ENCODE data around the gene DNASE1L2. TPM values are rescaled to one million over a fixed set of nuclear protein-coding genes. Genes with fewer than 3 reads are reported as not detected.
"Not testable (repeated sequence)": the region's sequence is repeated elsewhere in the genome, so short reads cannot be mapped to it uniquely, and the experiment has no call there.

Gene DNASE1L2
- total RNA-seq, 3 donors from 2014 or later = 0.87 to 1.9 (median 1.1) TPM

DNA sequence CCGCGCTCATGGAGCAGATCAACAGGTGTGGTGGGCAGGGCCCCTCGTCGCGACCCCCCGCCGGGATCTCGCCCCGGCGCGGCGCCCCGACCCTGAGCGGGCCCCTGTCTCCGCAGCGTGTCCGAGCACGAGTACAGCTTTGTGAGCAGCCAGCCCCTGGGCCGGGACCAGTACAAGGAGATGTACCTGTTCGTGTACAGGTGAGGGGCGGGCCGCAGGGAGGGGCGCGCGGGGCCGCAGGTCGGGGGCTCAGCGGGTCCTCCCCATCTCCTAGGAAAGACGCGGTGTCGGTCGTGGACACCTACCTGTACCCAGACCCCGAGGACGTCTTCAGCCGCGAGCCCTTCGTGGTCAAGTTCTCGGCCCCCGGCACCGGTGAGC, 848 bp downstream of the DNASE1L2 start:
- ATAC-seq (no peak), DNase-seq (no peak)
- Histone ChIP-seq H3K4me3 (no peak overlapping the region), H3K9me3 (no peaks in the 10 kb centered on the region), H3K4me1 (ENCODE audit: low read depth) (peaks cover 22% of the 10 kb centered on the region), H3K36me3 (ENCODE audit: low read depth) (peaks cover 3% of the 10 kb centered on the region)
- intact Hi-C loops (cut with DNase I, micrococcal nuclease) = no loop called here
- TF ChIP-seq CTCF (IDR thresholded peaks at IDR 0.05) = no peak

GRCh38 chr16:2237493-2238149, 1.4 kb downstream of the DNASE1L2 start:
- H3K36me3 ChIP-seq (ENCODE audit: low read depth) = no peaks in the 10 kb centered on the region
- ATAC-seq = peak; percentile 30
- intact Hi-C loops (cut with DNase I, micrococcal nuclease) = no loop called here

DNA sequence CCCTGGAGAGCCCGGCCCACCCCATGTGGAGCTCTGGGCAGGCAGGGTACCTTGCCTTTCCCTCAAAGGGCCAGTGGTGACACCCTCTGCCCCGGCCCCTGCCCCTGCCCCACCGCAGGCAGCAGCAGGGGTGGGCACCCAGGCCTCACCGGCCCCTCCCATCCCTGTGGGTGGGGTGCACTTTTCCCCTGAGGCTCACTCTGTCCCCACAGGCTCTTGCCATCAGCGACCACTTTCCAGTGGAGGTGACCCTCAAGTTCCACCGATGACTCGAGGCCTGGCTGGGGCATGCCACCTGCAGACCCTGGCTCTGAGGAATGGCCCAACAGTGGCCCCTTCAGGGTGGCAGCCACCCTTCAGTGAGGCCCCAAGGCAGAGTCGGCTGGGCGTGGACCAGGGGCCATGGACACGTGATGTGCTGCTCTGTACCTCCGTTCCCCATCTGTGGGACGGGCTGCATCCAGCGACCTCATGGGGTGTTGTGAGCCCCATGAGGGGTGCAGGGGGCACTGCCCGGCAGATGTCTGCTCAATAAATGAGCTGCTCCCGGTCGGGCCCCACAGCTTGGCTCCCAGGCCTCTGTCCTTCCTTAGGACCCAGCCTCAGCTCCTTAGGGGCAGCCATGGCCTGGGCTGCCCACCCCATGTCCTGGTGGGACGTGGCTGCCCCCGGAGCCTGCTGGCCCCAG, 2.0 kb downstream of the DNASE1L2 start:
- Histone ChIP-seq H3K9me3 (no peaks in the 10 kb centered on the region), H3K36me3 (ENCODE audit: low read depth) (no peaks in the 10 kb centered on the region), H3K4me1 (ENCODE audit: low read depth) (peaks cover 22% of the 10 kb centered on the region), H3K4me3 (no peak overlapping the region)
- intact Hi-C loops (cut with DNase I, micrococcal nuclease) = no loop called here
- peak; percentile 33 for ATAC-seq
- DNase-seq = no peak
- TF ChIP-seq CTCF (IDR thresholded peaks at IDR 0.05) = no peak

More at GRCh38 chr16:2237493-2238149, 1.4 kb downstream of the DNASE1L2 start:
- Histone ChIP-seq H3K9me3 (no peaks in the 10 kb centered on the region), H3K4me3 (no peak overlapping the region), H3K4me1 (ENCODE audit: low read depth) (peaks cover 22% of the 10 kb centered on the region)
- TF ChIP-seq CTCF (IDR thresholded peaks at IDR 0.05) = no peak
- DNase-seq = peak in 1 of 3 donors; percentile 48

DNA sequence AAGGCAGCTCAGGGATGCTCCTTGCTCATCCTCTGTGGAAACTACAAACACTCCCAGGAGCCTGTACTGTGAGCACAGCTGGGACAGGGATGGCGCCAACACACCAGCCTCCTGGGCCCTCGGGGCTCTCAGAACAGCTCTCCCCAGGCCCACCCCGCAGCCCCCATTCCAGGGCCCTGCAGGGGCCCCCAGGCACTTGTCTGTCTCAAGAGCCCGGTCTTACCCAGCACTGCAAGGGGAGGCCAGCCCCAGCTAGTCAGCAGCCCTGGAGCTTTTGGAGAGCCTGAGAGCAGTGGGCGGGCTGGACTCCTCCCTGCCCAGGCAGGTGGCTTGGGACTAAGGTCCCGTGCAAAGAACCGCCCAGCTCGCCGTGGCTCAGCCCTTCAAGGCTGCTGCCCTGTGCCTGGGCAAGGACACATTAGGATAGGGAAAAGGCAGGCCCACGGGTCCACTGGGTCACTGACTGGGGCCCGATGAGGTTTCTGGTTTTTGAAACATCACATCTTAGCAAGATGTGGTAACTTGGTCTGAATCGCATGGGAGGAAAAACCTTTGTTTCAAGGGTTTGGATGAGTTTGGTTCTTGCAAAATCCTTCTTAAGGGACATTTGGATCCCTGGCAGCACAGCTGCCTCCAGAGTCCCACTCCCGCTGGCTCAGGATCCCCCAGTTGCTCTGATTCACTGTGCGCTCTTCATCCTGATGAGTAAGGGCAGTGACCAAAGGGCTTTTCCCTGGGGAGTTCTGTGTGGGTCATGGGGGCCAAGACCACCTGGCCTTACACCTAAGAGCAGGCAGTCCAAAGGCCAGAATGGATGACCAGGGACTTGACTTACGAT, 2.8 kb downstream of the DNASE1L2 start:
- DNase-seq = peak in 1 of 3 donors; percentile 54
- TF ChIP-seq CTCF (IDR thresholded peaks at IDR 0.05) = no peak
- Histone ChIP-seq H3K4me1 (ENCODE audit: low read depth) (peaks cover 22% of the 10 kb centered on the region), H3K4me3 (no peak overlapping the region), H3K36me3 (ENCODE audit: low read depth) (no peaks in the 10 kb centered on the region), H3K9me3 (no peaks in the 10 kb centered on the region)
- intact Hi-C loops (cut with DNase I, micrococcal nuclease) = no loop called here
- ATAC-seq = peak; percentile 50

DNA sequence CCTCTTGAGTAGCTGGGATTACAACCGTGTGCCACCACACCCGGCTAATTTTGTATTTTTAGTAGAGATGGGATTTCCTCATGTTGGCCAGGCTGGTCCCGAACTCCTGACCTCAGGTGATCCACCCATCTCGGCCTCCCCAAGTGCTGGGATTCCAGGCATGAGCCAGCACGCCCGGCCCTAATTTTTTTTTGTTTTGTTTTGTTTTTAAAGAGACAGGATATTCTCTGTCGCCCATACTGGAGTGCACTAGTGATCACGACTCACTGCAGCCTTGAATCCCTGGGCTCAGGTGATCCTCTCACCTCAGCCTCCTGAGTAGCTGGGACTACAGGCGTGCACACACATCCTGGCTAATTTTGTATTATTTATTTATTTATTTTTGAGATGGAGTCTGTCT, 4.1 kb downstream of the DNASE1L2 start:
- ATAC-seq; H3K36me3 ChIP-seq (ENCODE audit: low read depth): not testable (repeated sequence)

GRCh38 chr16:2242598-2242997, 6.4 kb downstream of the DNASE1L2 start:
- DNase-seq (no peak), ATAC-seq (no peak)
- no peak for TF ChIP-seq CTCF (IDR thresholded peaks at IDR 0.05)
- Histone ChIP-seq H3K4me3 (no peak overlapping the region), H3K36me3 (ENCODE audit: low read depth) (peaks cover 3% of the 10 kb centered on the region), H3K4me1 (ENCODE audit: low read depth) (peaks cover 3% of the 10 kb centered on the region), H3K9me3 (no peaks in the 10 kb centered on the region)
- intact Hi-C loops (cut with DNase I, micrococcal nuclease) = no loop called here

More for the DNA sequence above, 4.1 kb downstream of the DNASE1L2 start:
- peaks cover 22% of the 10 kb centered on the region for H3K4me1 ChIP-seq (ENCODE audit: low read depth)
- intact Hi-C loops (cut with DNase I, micrococcal nuclease); H3K9me3 ChIP-seq; H3K4me3 ChIP-seq; DNase-seq: not testable (repeated sequence)

Data from mucosa of descending colon (tissue), 3 donors.